KMS-11 (cell line): ENCODE results near the gene CNDP1.
A peak's percentile ranks its signal among the peaks of the same experiment; 100 is the strongest.
"Not testable (repeated sequence)": the region's sequence is repeated elsewhere in the genome, so short reads cannot be mapped to it uniquely, and the experiment has no call there.

Experiments
- H2AFZ ChIP-seq: fragments of 200-600 bp; sonication (generic); 2 replicates; pipeline ENCODE4 v1.6.1; 2016; ENCODE audit warnings: antibody characterized with exemption, mixed run types, low read depth
- H3K27ac ChIP-seq: fragments of 200-600 bp; sonication (generic); 2 replicates; pipeline ENCODE4 v1.6.1; 2016; ENCODE audit warnings: mild to moderate bottlenecking, mixed run types
- H3K27me3 ChIP-seq: fragments of 200-600 bp; sonication (generic); 2 replicates; pipeline ENCODE4 v1.6.1; 2017; ENCODE audit warnings: mild to moderate bottlenecking, low read depth, mixed run types, moderate library complexity; ENCODE audit not compliant: insufficient read depth
- H3K36me3 ChIP-seq: fragments of 200-600 bp; sonication (generic); 2 replicates; pipeline ENCODE4 v1.6.1; 2017; ENCODE audit warnings: mild to moderate bottlenecking, mixed run types; ENCODE audit not compliant: insufficient read depth
- H3K4me1 ChIP-seq: fragments of 200-600 bp; sonication (generic); 2 replicates; pipeline ENCODE4 v1.6.1; 2016; ENCODE audit warnings: mild to moderate bottlenecking, low read depth, mixed run types; ENCODE audit not compliant: poor library complexity, severe bottlenecking
- H3K4me2 ChIP-seq: fragments of 200-600 bp; sonication (generic); 2 replicates; pipeline ENCODE4 v1.7.0; 2016; ENCODE audit warnings: mild to moderate bottlenecking, mixed run types
- H3K4me3 ChIP-seq: fragments of 200-600 bp; sonication (generic); IDR thresholded peaks from 2 replicates; pipeline ENCODE4 v1.6.1; 2017; ENCODE audit warnings: low read depth, low read length, mixed read lengths; ENCODE audit not compliant: insufficient read depth
- H3K79me2 ChIP-seq: fragments of 200-600 bp; sonication (generic); 2 replicates; pipeline ENCODE4 v1.6.1; 2016; ENCODE audit warnings: low read depth, mixed run types; ENCODE audit not compliant: insufficient read depth
- H3K9ac ChIP-seq: fragments of 200-600 bp; sonication (generic); 2 replicates; pipeline ENCODE4 v1.6.1; 2016; ENCODE audit warnings: mild to moderate bottlenecking, mixed run types
- H4K20me1 ChIP-seq: fragments of 200-600 bp; sonication (generic); 2 replicates; pipeline ENCODE4 v1.6.1; 2016; ENCODE audit warnings: mild to moderate bottlenecking, mixed run types; ENCODE audit not compliant: insufficient read depth
- CTCF ChIP-seq: fragments of 200-600 bp; sonication (generic); conservative IDR thresholded peaks from 2 replicates; pipeline ENCODE4 v1.6.1; 2017; ENCODE audit warnings: low read depth, mild to moderate bottlenecking, antibody characterized with exemption, low read length, moderate library complexity, mixed read lengths

CNDP1 gene

GRCh38 chr18:74521068-74521725 lies 13.1 kb upstream of the CNDP1 start:
- Histone ChIP-seq H3K27ac (peak overlapping the region; percentile 52; the same call in 1 of the 2 replicates), H2AFZ (no peak overlapping the region), H3K9ac (no peak overlapping the region), H3K4me1 (peaks cover 42% of the 10 kb centered on the region), H3K4me2 (no peak overlapping the region), H4K20me1 (no peaks in the 10 kb centered on the region), H3K4me3 (no peak overlapping the region), H3K27me3 (no peaks in the 10 kb centered on the region), H3K79me2 (no peaks in the 10 kb centered on the region), H3K36me3 (peaks cover 27% of the 10 kb centered on the region; the same call in 1 of the 2 replicates)
- TF ChIP-seq CTCF: no peak

GRCh38 chr18:74522635-74523548 lies 11.4 kb upstream of the CNDP1 start:
- H3K4me2 ChIP-seq: peak overlapping the region; percentile 20
- H3K9ac ChIP-seq: no peak overlapping the region
- H3K4me3 ChIP-seq: no peak overlapping the region
- H4K20me1 ChIP-seq: no peaks in the 10 kb centered on the region
- peak overlapping the region; percentile 52 for H3K27ac ChIP-seq
- H3K79me2 ChIP-seq: no peaks in the 10 kb centered on the region
- peaks cover 59% of the 10 kb centered on the region for H3K4me1 ChIP-seq
- no peak for TF ChIP-seq CTCF
- H2AFZ ChIP-seq: no peak overlapping the region
- no peaks in the 10 kb centered on the region for H3K27me3 ChIP-seq
- H3K36me3 ChIP-seq: peaks cover 10% of the 10 kb centered on the region; the same call in 1 of the 2 replicates

- Histone ChIP-seq H3K9ac (no peak overlapping the region), H3K27ac (peak overlapping the region; percentile 52), H4K20me1 (no peaks in the 10 kb centered on the region), H3K79me2 (no peaks in the 10 kb centered on the region), H3K4me3 (no peak overlapping the region), H3K27me3 (no peaks in the 10 kb centered on the region), H3K36me3 (peaks cover 9% of the 10 kb centered on the region; the same call in 1 of the 2 replicates), H3K4me2 (peak overlapping the region; percentile 20), H3K4me1 (peaks cover 72% of the 10 kb centered on the region), H2AFZ (no peak overlapping the region)
- no peak for TF ChIP-seq CTCF
Observed at GRCh38 chr18:74524097-74524496, 10.2 kb upstream of the CNDP1 start.

- H2AFZ ChIP-seq: not testable (repeated sequence)
- peak overlapping the region; percentile 20; the same call in 1 of the 2 replicates for H3K4me2 ChIP-seq
Observed at GRCh38 chr18:74524915-74525314, 9.4 kb upstream of the CNDP1 start.

More at GRCh38 chr18:74524915-74525314, 9.4 kb upstream of the CNDP1 start:
- not testable (repeated sequence) for H3K27me3 ChIP-seq, H3K9ac ChIP-seq, H3K36me3 ChIP-seq, H3K4me3 ChIP-seq, H4K20me1 ChIP-seq, H3K79me2 ChIP-seq
- H3K27ac ChIP-seq: peak overlapping the region; percentile 52; the same call in 1 of the 2 replicates
- H3K4me1 ChIP-seq: peaks cover 80% of the 10 kb centered on the region
